KOPT-K1 (cell line): ENCODE results near the gene SSR2.

Experiments
- H3K27ac ChIP-seq: fragments of 200-600 bp; sonication (generic); 2 replicates; pipeline ENCODE4 v1.5.1; 2016; ENCODE audit warnings: antibody characterized with exemption, mild to moderate bottlenecking, low read depth, low read length; ENCODE audit not compliant: poor library complexity, severe bottlenecking
- H3K36me3 ChIP-seq: fragments of 200-600 bp; sonication (generic); 2 replicates; pipeline ENCODE4 v1.5.1; 2017; ENCODE audit warnings: antibody characterized with exemption, mild to moderate bottlenecking, low read length, moderate library complexity; ENCODE audit not compliant: insufficient read depth
- H3K9me3 ChIP-seq: fragments of 200-600 bp; sonication (generic); 2 replicates; pipeline ENCODE4 v1.5.1; 2017; ENCODE audit warnings: antibody characterized with exemption, low read length, mild to moderate bottlenecking; ENCODE audit not compliant: insufficient read depth, poor library complexity, severe bottlenecking

The SSR2 gene

GRCh38 chr1:156019946-156020292, 832 bp downstream of the SSR2 start:
- Histone ChIP-seq H3K36me3 (peaks cover 47% of the 10 kb centered on the region), H3K27ac (peak overlapping the region; percentile 63), H3K9me3 (no peaks in the 10 kb centered on the region)

DNA sequence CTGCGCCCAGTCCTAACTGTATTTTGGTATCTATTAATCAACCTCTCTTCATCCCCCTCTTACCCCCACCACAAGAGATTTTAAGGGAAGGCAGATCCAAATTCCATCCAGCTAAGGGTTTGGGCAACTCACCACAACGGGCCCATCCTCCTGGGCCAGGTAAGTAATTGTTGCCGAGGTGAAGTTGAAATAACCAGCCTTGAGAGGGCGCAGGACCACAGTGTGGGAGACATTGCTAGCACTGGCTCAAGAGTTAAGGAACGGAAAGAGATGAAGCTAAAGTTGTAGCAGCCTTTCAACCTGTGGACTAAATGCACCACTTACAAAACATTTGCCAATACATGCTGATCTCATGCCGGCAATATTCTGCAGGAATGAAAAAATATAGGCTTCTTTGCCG, 5.9 kb downstream of the SSR2 start:
- Histone ChIP-seq H3K9me3 (no peaks in the 10 kb centered on the region), H3K36me3 (peaks cover 97% of the 10 kb centered on the region), H3K27ac (no peak overlapping the region)

GRCh38 chr1:156012051-156012817, 8.5 kb downstream of the SSR2 start:
- Histone ChIP-seq H3K27ac (no peak overlapping the region), H3K9me3 (no peaks in the 10 kb centered on the region), H3K36me3 (peaks cover 90% of the 10 kb centered on the region)

DNA sequence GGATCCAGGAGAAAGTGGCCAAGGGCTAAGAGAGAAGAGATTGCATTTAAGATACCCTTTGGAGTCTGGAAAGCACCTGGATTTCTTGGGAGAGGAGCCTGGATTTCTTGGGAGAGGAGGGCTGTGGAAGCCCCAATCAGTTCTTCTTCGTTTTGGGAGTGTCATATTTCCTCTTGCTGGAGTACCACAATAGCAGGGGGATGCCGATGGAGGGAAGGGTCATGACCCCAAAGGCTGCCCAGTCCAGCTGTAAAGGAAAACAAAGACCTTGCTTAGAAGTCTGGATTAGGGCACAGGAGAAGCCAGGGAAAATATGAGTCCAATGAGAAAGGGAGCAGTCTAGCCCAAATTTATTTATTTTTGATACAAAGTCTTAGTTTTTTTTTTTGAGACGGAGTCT, 11.3 kb downstream of the SSR2 start:
- Histone ChIP-seq H3K36me3 (peaks cover 72% of the 10 kb centered on the region), H3K27ac (no peak overlapping the region), H3K9me3 (no peaks in the 10 kb centered on the region)

DNA sequence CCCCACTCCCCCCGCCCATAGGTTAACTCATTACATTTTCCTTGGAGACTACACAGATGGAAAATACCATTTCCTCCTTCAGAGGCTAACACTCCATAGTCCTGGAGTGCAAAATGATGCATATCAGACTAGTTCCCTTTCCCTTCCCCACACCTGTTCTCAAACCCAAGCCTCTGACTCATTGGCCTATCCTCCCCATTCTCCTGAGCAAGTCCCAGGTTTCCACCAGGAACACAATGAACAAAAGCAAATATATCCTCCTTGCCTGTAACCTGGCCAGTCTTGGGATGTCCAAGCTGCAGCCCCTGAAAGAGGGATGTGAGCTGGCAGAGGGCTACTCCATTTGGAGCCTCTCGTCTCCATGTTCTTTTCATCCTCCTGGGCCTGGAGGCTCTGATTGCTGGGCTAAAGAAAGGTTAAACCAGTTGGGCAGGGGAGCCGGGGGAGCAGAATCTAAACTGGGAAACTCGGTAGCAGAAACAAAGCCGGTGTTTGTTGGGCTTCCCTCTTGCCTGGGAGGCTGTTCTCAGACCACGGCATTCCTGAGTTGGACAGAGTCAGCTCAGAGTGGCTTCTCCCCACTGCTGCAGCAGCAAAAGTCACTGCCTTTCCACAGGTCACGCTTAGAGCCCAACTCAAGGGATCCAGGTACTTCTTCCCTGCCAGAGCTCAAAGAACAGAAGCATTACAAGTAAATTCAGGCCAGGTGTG, 13.9 kb downstream of the SSR2 start:
- Histone ChIP-seq H3K9me3 (no peaks in the 10 kb centered on the region), H3K36me3 (peaks cover 46% of the 10 kb centered on the region), H3K27ac (no peak overlapping the region)

- H3K9me3 ChIP-seq = no peaks in the 10 kb centered on the region
- peak overlapping the region; percentile 72 for H3K27ac ChIP-seq
- peaks cover 28% of the 10 kb centered on the region for H3K36me3 ChIP-seq
Observed at GRCh38 chr1:156004843-156005584, 15.7 kb downstream of the SSR2 start.

- Histone ChIP-seq H3K36me3 (peaks cover 16% of the 10 kb centered on the region), H3K27ac (no peak overlapping the region), H3K9me3 (no peaks in the 10 kb centered on the region)
Observed at GRCh38 chr1:156003923-156004188, 16.9 kb downstream of the SSR2 start.

- no peak overlapping the region for H3K27ac ChIP-seq
- peaks cover 8% of the 10 kb centered on the region; the same call in 1 of the 2 replicates for H3K36me3 ChIP-seq
- no peaks in the 10 kb centered on the region for H3K9me3 ChIP-seq
Observed at GRCh38 chr1:156002188-156002911, 18.4 kb downstream of the SSR2 start.

DNA sequence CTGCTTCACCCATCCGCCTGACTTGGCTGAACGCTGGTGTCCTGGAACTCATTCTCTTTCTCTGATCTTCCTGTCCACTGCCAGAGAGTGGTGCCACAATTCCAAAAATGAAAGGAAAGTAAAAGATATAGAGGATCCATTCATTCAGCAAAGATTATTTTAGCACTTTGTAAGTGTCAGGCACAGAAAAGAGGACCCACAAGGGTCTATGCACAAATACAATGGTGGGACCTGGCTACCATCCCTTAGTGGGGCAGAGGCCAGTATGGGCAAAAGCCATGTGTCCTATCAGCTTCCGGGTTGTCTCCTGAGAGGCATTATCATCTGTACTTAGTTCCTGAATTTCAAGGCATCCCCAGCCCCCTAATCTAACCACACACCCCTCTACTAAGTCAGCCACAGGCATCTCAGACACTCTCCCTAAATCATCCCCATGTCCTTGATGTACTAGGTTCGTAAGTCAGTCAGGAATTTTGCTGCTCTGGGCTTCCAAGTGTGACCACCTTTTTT, 19.0 kb downstream of the SSR2 start:
- H3K36me3 ChIP-seq = peaks cover 2% of the 10 kb centered on the region; the same call in 1 of the 2 replicates
- H3K27ac ChIP-seq = no peak overlapping the region
- no peaks in the 10 kb centered on the region for H3K9me3 ChIP-seq

DNA sequence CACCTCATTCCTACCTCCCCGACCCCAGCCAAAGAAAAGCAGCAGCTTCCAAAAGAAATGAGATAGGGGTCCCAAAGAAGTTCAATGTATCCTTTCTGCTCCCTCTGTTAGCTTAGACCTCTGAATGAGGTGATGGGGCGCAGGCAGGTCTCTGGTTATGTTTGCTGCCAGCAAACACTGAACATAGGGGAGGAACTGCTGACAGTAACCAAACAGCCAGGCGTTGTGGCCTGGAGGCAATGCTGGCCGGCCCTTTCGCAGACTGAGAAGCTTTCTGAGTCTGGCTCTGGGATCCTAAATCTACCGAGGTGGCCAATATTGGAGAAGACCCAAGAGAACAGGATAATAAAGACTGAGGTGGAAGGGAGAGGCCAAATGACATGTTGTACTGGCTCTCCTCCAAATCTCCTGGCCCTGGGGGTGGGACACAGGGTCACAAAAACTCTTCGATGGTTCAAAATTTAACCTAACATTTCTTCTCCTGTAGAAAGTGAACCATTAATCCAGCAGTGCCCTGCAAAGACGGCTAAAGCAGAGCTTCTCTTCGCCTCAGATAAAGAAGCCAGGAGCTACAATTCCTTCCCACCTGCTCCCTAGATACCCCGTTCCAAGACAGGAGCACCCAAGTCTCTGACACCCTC, 19.6 kb downstream of the SSR2 start:
- Histone ChIP-seq H3K27ac (no peak overlapping the region), H3K9me3 (no peaks in the 10 kb centered on the region), H3K36me3 (no peaks in the 10 kb centered on the region)

DNA sequence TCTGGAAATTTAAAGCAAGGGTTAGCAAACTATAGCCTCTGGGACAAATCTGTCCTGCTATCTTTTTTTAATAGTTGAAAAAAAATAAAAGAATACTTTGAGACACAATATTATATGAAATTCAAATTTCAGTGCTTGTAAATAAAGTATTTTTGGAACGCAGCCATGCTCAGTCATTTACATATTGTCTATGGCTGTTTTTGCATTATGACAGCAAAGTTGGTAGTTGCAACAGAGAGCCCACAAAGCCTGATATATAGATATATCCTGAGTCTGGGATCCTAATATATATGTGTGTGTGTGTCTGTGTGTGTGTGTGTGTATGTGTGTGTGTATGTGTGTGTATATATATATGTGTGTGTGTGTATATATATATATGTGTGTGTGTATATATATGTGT, 20.8 kb downstream of the SSR2 start:
- no peaks in the 10 kb centered on the region for H3K36me3 ChIP-seq
- H3K27ac ChIP-seq = no peak overlapping the region
- no peaks in the 10 kb centered on the region for H3K9me3 ChIP-seq

DNA sequence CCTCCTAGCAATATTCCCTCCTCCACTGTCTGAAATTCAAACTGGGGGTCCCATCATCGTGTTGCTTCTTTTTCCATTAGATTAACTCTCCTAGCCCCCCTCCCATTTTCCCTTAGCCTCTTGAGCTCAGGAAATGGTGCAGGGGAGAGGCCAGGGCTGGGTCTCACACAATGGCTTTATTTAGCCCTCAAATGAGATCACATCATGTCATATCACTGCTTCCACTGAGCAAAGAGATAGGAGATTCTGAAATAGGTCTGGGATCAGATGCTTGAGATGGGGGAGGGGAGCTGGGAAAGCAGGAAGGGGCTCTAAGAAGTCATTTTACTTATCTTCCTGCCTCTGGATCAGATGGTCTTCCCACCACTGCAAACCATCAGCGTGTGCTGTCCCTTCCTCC, 24.6 kb downstream of the SSR2 start:
- Histone ChIP-seq H3K27ac (no peak overlapping the region), H3K36me3 (no peaks in the 10 kb centered on the region), H3K9me3 (no peaks in the 10 kb centered on the region)

DNA sequence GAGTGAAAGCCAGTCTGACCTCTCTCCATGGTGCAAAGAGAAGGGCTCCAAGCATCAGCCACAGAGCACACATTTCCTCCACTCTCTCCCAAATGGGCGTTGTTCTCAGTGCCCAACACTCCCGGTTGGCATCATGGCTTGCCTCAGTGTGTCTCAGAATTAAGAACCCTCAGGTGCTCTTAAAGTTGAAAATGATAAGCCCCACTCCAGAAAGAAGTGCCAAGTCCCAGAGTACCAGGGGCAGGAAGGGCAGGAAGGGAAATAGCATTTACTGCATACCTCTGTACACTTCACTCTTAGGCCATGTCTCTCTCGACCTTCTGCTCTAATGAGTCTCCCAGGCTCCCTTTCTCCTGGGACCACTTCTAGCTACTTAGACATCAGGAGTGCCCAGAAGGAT, 27.2 kb downstream of the SSR2 start:
- Histone ChIP-seq H3K27ac (no peak overlapping the region), H3K36me3 (no peaks in the 10 kb centered on the region), H3K9me3 (no peaks in the 10 kb centered on the region)

- Histone ChIP-seq H3K27ac (no peak overlapping the region), H3K36me3 (no peaks in the 10 kb centered on the region)
Observed at GRCh38 chr1:155990005-155990739, 30.6 kb downstream of the SSR2 start.

More at GRCh38 chr1:155990005-155990739, 30.6 kb downstream of the SSR2 start:
- no peaks in the 10 kb centered on the region for H3K9me3 ChIP-seq
